K562 (cell line): ENCODE data around the gene SLC1A4. TPM values are rescaled to one million over a fixed set of nuclear protein-coding genes. Genes with fewer than 3 reads are reported as not detected.
A peak's percentile ranks its signal among the peaks of the same experiment; 100 is the strongest.

Source experiments
- ARID1B ChIP-seq: fragments of 450-650 bp; IDR thresholded peaks from 2 replicates; pipeline ENCODE4 v1.6.1; 2016; ENCODE audit warnings: antibody characterized with exemption, mild to moderate bottlenecking, inconsistent platforms
- ATF1 ChIP-seq, 2 experiments: fragments of 450-650 bp in 1 of 2; IDR thresholded peaks; 2 replicates each; pipeline ENCODE4 v1.6.1; 2016; ENCODE audit warnings: missing compliant biosample characterization in 1 of 2, missing genetic modification characterization in 1 of 2
- BCL6 ChIP-seq: fragments of 250-450 bp; sonication (Bioruptor Pico); IDR thresholded peaks from 2 replicates; pipeline ENCODE4 v1.4.0; 2020
- CAMTA2 ChIP-seq: fragments of 250-450 bp; sonication (Bioruptor Pico); conservative IDR thresholded peaks from 2 replicates; pipeline ENCODE4 v1.5.1; 2022
- CBFA2T2 ChIP-seq: fragments of 450-650 bp; conservative IDR thresholded peaks from 2 replicates; pipeline ENCODE4 v1.6.1; 2017; ENCODE audit warnings: mild to moderate bottlenecking
- EHMT2 ChIP-seq: fragments of 450-650 bp; IDR thresholded peaks from 2 replicates; pipeline ENCODE4 v1.6.1; 2018; ENCODE audit warnings: antibody characterized with exemption
- ERF ChIP-seq: fragments of 450-650 bp; formaldehyde crosslinking; IDR thresholded peaks from 2 replicates; pipeline ENCODE4 v1.4.0; 2020; ENCODE audit warnings: mild to moderate bottlenecking, mixed read lengths
- ETV5 ChIP-seq: sonication (generic); formaldehyde crosslinking; IDR thresholded peaks from 2 replicates; pipeline ENCODE4 v1.4.0; 2020; ENCODE audit warnings: low read depth, mild to moderate bottlenecking, missing genetic modification reagents
- GTF2A2 ChIP-seq: IDR thresholded peaks from 2 replicates; pipeline ENCODE4 v1.6.1; 2016; ENCODE audit warnings: mild to moderate bottlenecking, missing genetic modification characterization, missing compliant biosample characterization
- HMGN3 ChIP-seq: IDR thresholded peaks from 2 replicates; pipeline ENCODE4 v1.6.1; 2011; ENCODE audit warnings: borderline replicate concordance, low read depth, mild to moderate bottlenecking, mixed read lengths, low read length; ENCODE audit not compliant: insufficient read length; ENCODE audit errors: extremely low read depth
- HNRNPL ChIP-seq: fragments of 200-400 bp; formaldehyde crosslinking; IDR thresholded peaks from 2 replicates; pipeline ENCODE4 v1.6.1; 2017; ENCODE audit warnings: low read depth, mild to moderate bottlenecking, low read length
- JUN ChIP-seq, 2 experiments: sonication (generic) in 1 of 2; formaldehyde crosslinking in 1 of 2; IDR thresholded peaks; 2 replicates each; pipeline versions ENCODE4 v1.6.1 to v1.8.0; 2012 to 2022; ENCODE audit warnings: borderline replicate concordance in 2 of 2, mild to moderate bottlenecking in 2 of 2, improper control_type of control experiment in 1 of 2, low read depth in 1 of 2, low read length in 1 of 2, missing genetic modification reagents in 1 of 2
- MTA1 ChIP-seq: fragments of 450-650 bp; IDR thresholded peaks from 2 replicates; pipeline ENCODE4 v1.6.1; 2017; ENCODE audit warnings: borderline replicate concordance
- PCBP1 ChIP-seq: fragments of 200-400 bp; formaldehyde crosslinking; IDR thresholded peaks from 2 replicates; pipeline ENCODE4 v1.6.1; 2018; ENCODE audit warnings: mild to moderate bottlenecking, low read depth, low read length; ENCODE audit not compliant: poor library complexity, severe bottlenecking
- PTBP1 ChIP-seq: fragments of 200-400 bp; formaldehyde crosslinking; IDR thresholded peaks from 2 replicates; pipeline ENCODE4 v1.6.1; 2017; ENCODE audit warnings: low read depth, low read length
- RBBP5 ChIP-seq: fragments of 200-600 bp; sonication (generic); IDR thresholded peaks from 2 replicates; pipeline ENCODE4 v1.6.1; 2012; ENCODE audit warnings: borderline replicate concordance, mild to moderate bottlenecking, low read length, control low read depth, inconsistent platforms; ENCODE audit not compliant: insufficient read depth, poor library complexity, severe bottlenecking
- RBFOX2 ChIP-seq: fragments of 200-400 bp; formaldehyde crosslinking; IDR thresholded peaks from 2 replicates; pipeline ENCODE4 v1.6.1; 2017; ENCODE audit warnings: low read depth, mild to moderate bottlenecking, low read length, moderate library complexity
- SAFB2 ChIP-seq: fragments of 200-400 bp; formaldehyde crosslinking; IDR thresholded peaks from 2 replicates; pipeline ENCODE4 v1.6.1; 2018; ENCODE audit warnings: borderline replicate concordance, low read length, low read depth, moderate library complexity; ENCODE audit not compliant: severe bottlenecking
- SMARCA5 ChIP-seq: fragments of 450-650 bp; IDR thresholded peaks from 2 replicates; pipeline ENCODE4 v1.6.1; 2016
- SMARCE1 ChIP-seq: fragments of 450-650 bp; IDR thresholded peaks from 2 replicates; pipeline ENCODE4 v1.7.1; 2016; ENCODE audit warnings: mild to moderate bottlenecking
- ZNF431 ChIP-seq: sonication (generic); formaldehyde crosslinking; IDR thresholded peaks from 2 replicates; pipeline ENCODE4 v1.8.0; 2022; ENCODE audit warnings: mild to moderate bottlenecking, missing genetic modification reagents
- ZNF444 ChIP-seq: fragments of 250-450 bp; sonication (Bioruptor Pico); IDR thresholded peaks from 2 replicates; pipeline ENCODE4 v1.4.0; 2020; ENCODE audit warnings: mild to moderate bottlenecking, moderate library complexity
- ZNF507 ChIP-seq: conservative IDR thresholded peaks from 2 replicates; pipeline ENCODE4 v1.6.1; 2017; ENCODE audit warnings: missing genetic modification characterization, missing compliant biosample characterization
- ZSCAN32 ChIP-seq: fragments of 450-650 bp; formaldehyde crosslinking; IDR thresholded peaks from 2 replicates; pipeline ENCODE4 v1.4.0; 2020; ENCODE audit warnings: mild to moderate bottlenecking, moderate library complexity
- polyA plus RNA-seq, 8 experiments: library from polyadenylated mRNA; depleted of rRNA in 4 of 8; stranded (reverse) in 5 of 8; unstranded in 3 of 8; fragments of >200 nt; fragmentation: Nextera tagmentation in 2 of 8; fragmentation: Illumina TruSeq in 1 of 8; extraction: Ambion mirVana in 2 of 8; extraction: Trizol in 1 of 8; gene quantifications; 2 replicates each; pipeline versions ENCODE4 v1.2.1 to v1.2.3, GENCODE V29; 2011 to 2014; ENCODE audit warnings: inconsistent platforms in 1 of 8, missing spikeins in 1 of 8
- total RNA-seq, 7 experiments: library from RNA; depleted of rRNA in 6 of 7; stranded (reverse); fragments of >200 nt in 6 of 7; fragmentation: Illumina TruSeq in 2 of 7; extraction: Trizol in 2 of 7; gene quantifications; 2 replicates each; pipeline versions ENCODE4 v1.2.1 to v1.2.3, GENCODE V29; 2011 to 2021; ENCODE audit warnings: low replicate concordance in 1 of 7
- TF ChIP-seq, protein P1 (sequence below), 2 experiments: fragments of 450-650 bp in 1 of 2; sonication (generic) in 1 of 2; formaldehyde crosslinking in 1 of 2; IDR thresholded peaks in 1 of 2; conservative IDR thresholded peaks in 1 of 2; 2 replicates each; pipeline versions ENCODE4 v1.6.1 to v1.8.1; 2016 to 2023; ENCODE audit warnings: mild to moderate bottlenecking in 2 of 2, moderate library complexity in 2 of 2, inconsistent platforms in 1 of 2, missing genetic modification reagents in 1 of 2
- TF ChIP-seq, protein P2 (sequence below): fragments of 250-450 bp; sonication (Bioruptor Pico); IDR thresholded peaks from 2 replicates; pipeline ENCODE4 v1.5.0; 2021; ENCODE audit warnings: mild to moderate bottlenecking, borderline replicate concordance

SLC1A4 gene
- total and polyA plus RNA-seq, 9 of the 15 experiments (the other 6 are each of a cell fraction or from before 2014, with no cell fraction given) = 4.4 to 24.0 (median 10.9) TPM

DNA sequence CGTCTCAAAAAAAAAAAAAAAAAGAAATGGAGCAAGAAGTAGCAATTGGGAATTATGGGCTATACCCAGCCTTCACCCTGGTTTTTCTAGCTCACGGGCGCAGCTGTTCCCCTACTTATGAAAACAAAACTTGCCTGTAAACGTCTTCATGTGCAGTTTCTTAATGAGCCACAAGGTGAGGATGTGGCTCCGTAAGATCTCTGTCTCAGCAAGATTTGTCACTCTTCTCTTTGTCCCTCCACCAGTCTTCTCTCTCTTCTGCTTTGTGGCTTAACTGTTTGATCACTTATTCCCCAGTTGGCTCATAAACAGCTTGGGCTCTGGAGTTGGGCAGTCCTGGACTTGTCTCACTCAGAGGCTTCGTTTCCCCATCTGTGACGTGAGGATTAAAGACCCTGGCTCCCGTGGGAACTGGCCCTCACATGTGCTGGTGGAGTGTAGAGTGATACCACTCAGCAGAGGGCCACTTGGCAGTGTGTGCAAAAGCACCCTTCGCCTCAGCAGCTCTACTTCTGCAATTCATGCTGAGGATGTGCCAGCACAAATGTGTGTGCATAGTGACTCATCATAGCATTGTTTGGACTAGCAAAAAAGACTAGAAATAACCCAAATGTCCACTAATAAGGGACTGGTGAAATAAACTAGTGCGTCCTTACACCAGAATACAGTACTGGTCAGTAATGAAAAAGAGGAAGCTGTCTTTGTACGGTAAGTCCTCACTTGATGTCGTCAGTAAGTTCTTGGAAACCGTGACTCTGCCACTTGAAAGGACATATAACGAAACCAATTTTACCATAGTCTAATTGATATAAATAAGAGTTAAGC lies 75.7 kb downstream of the SLC1A4 start (continued):
- TF ChIP-seq RBBP5 = peak; percentile 54
- no peak for TF ChIP-seq EHMT2
- no peak for TF ChIP-seq ERF (CRISPR knock-in tag)
- peak; percentile 54 for TF ChIP-seq ARID1B
- TF ChIP-seq BCL6 (CRISPR knock-in tag) = no peak
- no peak for TF ChIP-seq PTBP1
- TF ChIP-seq ATF1 (CRISPR knock-in tag; IDR thresholded peaks at IDR 0.05) = no peak
- TF ChIP-seq ATF1 (tag; IDR thresholded peaks at IDR 0.05) = peak; percentile 57
- TF ChIP-seq HNRNPL = no peak
- no peak for TF ChIP-seq CBFA2T2
- no peak for TF ChIP-seq SMARCA5
- TF ChIP-seq ZNF444 = no peak
- TF ChIP-seq RBFOX2 = no peak
- TF ChIP-seq ZSCAN32 (CRISPR knock-in tag) = no peak
- TF ChIP-seq, protein P1, sequence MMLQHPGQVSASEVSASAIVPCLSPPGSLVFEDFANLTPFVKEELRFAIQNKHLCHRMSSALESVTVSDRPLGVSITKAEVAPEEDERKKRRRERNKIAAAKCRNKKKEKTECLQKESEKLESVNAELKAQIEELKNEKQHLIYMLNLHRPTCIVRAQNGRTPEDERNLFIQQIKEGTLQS (IDR thresholded peaks at IDR 0.05) = peak; percentile 80
- TF ChIP-seq, protein P1 (CRISPR knock-in tag; conservative IDR thresholded peaks at IDR 0.05) = 0 out of 2 replicates have a peak, but pooled peaks have one; percentile 23
- TF ChIP-seq PCBP1 = no peak
- no peak for TF ChIP-seq GTF2A2 (tag)
- TF ChIP-seq, protein P2, sequence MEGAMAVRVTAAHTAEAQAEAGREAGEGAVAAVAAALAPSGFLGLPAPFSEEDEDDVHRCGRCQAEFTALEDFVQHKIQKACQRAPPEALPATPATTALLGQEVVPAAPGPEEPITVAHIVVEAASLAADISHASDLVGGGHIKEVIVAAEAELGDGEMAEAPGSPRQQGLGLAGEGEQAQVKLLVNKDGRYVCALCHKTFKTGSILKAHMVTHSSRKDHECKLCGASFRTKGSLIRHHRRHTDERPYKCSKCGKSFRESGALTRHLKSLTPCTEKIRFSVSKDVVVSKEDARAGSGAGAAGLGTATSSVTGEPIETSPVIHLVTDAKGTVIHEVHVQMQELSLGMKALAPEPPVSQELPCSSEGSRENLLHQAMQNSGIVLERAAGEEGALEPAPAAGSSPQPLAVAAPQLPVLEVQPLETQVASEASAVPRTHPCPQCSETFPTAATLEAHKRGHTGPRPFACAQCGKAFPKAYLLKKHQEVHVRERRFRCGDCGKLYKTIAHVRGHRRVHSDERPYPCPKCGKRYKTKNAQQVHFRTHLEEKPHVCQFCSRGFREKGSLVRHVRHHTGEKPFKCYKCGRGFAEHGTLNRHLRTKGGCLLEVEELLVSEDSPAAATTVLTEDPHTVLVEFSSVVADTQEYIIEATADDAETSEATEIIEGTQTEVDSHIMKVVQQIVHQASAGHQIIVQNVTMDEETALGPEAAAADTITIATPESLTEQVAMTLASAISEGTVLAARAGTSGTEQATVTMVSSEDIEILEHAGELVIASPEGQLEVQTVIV (CRISPR knock-in tag) = no peak
- TF ChIP-seq CAMTA2 = no peak
- TF ChIP-seq ZNF507 (tag) = no peak
- TF ChIP-seq ZNF431 (CRISPR knock-in tag) = 0 out of 2 replicates have a peak, but pooled peaks have one; percentile 41
- TF ChIP-seq ETV5 (CRISPR knock-in tag) = no peak
- TF ChIP-seq SAFB2 = no peak
- TF ChIP-seq HMGN3 = no peak
- TF ChIP-seq JUN (IDR thresholded peaks at IDR 0.05; ENCODE audit: borderline replicate concordance, low read depth, low read length) = 0 out of 2 replicates have a peak, but pooled peaks have one; percentile 17
- no peak for TF ChIP-seq JUN (CRISPR knock-in tag; IDR thresholded peaks at IDR 0.05; ENCODE audit: borderline replicate concordance)
- peak; percentile 68; the same call in 1 of the 2 replicates for TF ChIP-seq SMARCE1
- TF ChIP-seq MTA1 = peak; percentile 56; the same call in 1 of the 2 replicates
